Measurements from ENCODE around the gene GLRX2.

GRCh38 chr1:193060406-193060805, 44.8 kb downstream of the GLRX2 start:
- TF ChIP-seq, protein P1, sequence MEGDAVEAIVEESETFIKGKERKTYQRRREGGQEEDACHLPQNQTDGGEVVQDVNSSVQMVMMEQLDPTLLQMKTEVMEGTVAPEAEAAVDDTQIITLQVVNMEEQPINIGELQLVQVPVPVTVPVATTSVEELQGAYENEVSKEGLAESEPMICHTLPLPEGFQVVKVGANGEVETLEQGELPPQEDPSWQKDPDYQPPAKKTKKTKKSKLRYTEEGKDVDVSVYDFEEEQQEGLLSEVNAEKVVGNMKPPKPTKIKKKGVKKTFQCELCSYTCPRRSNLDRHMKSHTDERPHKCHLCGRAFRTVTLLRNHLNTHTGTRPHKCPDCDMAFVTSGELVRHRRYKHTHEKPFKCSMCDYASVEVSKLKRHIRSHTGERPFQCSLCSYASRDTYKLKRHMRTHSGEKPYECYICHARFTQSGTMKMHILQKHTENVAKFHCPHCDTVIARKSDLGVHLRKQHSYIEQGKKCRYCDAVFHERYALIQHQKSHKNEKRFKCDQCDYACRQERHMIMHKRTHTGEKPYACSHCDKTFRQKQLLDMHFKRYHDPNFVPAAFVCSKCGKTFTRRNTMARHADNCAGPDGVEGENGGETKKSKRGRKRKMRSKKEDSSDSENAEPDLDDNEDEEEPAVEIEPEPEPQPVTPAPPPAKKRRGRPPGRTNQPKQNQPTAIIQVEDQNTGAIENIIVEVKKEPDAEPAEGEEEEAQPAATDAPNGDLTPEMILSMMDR (IDR thresholded peaks at IDR 0.05 in 2 of 3, conservative IDR thresholded peaks at IDR 0.05 in 1 of 3; ENCODE audit: borderline replicate concordance in 1 of 3, insufficient read depth in 1 of 3, low read depth in 2 of 3, low read length in 2 of 3), result no peak
- TF ChIP-seq POLR2A (IDR thresholded peaks at IDR 0.05; ENCODE audit: borderline replicate concordance, extremely low read depth, insufficient read depth, insufficient read length) (no peak), EZH2 (IDR thresholded peaks at IDR 0.05) (no peak), SRF (IDR thresholded peaks at IDR 0.05; ENCODE audit: low read depth) (no peak), CEBPB (IDR thresholded peaks at IDR 0.05; ENCODE audit: low read depth) (no peak)

Measured in HCT116 (cell line).